Activated CD8-positive, alpha-beta T cell treated with anti-CD3 and anti-CD28 coated beads, Interleukin-2, amount 10 ng/mL, durations not matched to agents 7 days and 5 days (primary cell): Measurements from ENCODE around the gene ARFGEF2. TPM values are rescaled to one million over a fixed set of nuclear protein-coding genes. Genes with fewer than 3 reads are reported as not detected.

ENCODE experiments used
- ATAC-seq: fragments of 150-1000 bp; cut with Tn5 transposase; one replicate; pipeline ENCODE4 v1.10.0; 2021; ENCODE audit warnings: moderate library complexity
- CTCF ChIA-PET: fragments of 350-600 bp; sonication (Branson Sonifier 250); formaldehyde crosslinking; loops from one replicate; lab custom pipeline; 2021; ENCODE audit warnings: antibody characterized with exemption; lab: Charles Lee
- POLR2A ChIA-PET: fragments of 350-600 bp; sonication (Branson Sonifier 250); formaldehyde crosslinking; loops from one replicate; lab custom pipeline; 2021; ENCODE audit warnings: antibody characterized with exemption; lab: Charles Lee
- DNase-seq: peaks from one replicate; pipeline ENCODE4 v3.0.0-alpha.2; 2020
- H3K27ac Mint-ChIP-seq: one replicate; pipeline ENCODE4 v1.8.0; 2021; ENCODE audit warnings: mild to moderate bottlenecking, mixed read lengths
- H3K27me3 Mint-ChIP-seq: one replicate; pipeline ENCODE4 v1.8.0; 2021; ENCODE audit warnings: low read depth, mixed read lengths
- H3K36me3 Mint-ChIP-seq: one replicate; pipeline ENCODE4 v1.8.0; 2021; ENCODE audit warnings: low read depth, mixed read lengths
- H3K4me1 Mint-ChIP-seq: one replicate; pipeline ENCODE4 v1.8.0; 2021; ENCODE audit warnings: low read depth, mixed read lengths
- H3K4me3 Mint-ChIP-seq: one replicate; pipeline ENCODE4 v1.8.0; 2021; ENCODE audit warnings: mild to moderate bottlenecking, mixed read lengths
- H3K9me3 Mint-ChIP-seq: one replicate; pipeline ENCODE4 v1.8.0; 2022; ENCODE audit warnings: mixed read lengths; ENCODE audit not compliant: insufficient read depth
- total RNA-seq, 2 experiments: library from RNA; stranded (reverse); gene quantifications; one replicate each; pipeline ENCODE4 v1.2.3, GENCODE V29; 2021

The ARFGEF2 gene
- 10 to 100 TPM; 19.1 to 20.1 TPM for total RNA-seq

DNA sequence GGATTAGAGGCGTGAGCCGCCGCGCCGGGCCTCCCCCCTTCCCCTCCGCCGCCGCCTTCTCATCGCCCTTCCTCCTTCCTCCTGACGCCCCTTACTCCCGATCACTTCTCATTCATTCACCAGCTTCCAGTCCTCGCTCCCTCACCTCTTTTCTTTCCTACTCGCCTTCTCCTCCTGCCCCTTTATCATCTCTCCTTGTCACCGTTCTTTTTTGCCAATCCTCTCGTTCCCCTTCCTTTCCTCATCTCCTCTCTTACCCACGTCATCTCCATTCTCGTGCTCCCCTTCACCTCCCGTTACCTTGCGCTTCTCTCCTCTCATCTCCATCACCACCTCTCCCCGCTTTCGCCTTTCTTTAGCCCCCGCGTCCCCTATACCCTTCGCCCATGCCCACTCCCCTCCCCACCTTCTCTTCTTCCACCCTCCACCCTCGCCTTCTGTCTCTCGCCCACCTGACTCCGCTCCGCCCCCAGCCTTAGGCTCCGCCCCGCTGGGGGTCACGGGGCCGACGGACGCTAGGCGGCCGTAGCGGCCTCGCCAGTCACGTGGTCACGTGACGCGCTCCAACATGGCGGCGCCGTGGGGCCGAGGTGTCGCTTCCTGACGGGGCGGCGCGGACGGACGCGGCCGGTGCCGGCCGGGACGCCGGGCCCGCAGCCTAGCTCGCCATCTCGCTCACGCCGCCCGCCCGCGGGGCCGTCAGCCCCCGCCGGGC is at the start of gene ARFGEF2:
Gene ARFGEF2 (plus strand): TSS at position 544 of the 715 bp plus-strand sequence. CDS start 179 bp downstream, outside the sequence.
- H3K27ac Mint-ChIP-seq: peak within 1 kb of the TSS; percentile 93
- no peaks in the 10 kb centered on the region for H3K27me3 Mint-ChIP-seq
- POLR2A ChIA-PET: interaction anchor here (0.6 to 1.5 kb wide), 5 partner anchors 21 to 1615 kb away, joined by 3 to 8 read pairs (median 5); partner anchors contain the start of gene CSE1L
- ATAC-seq (peak; percentile 97), DNase-seq (peak; percentile 93)
- CTCF ChIA-PET: interaction anchor here (0.8 to 1.3 kb wide), 2 partner anchors 18 to 42 kb away, joined by 3 read pairs; no protein-coding TSS in a partner anchor
- H3K4me3 Mint-ChIP-seq: peak within 1 kb of the TSS; percentile 85
- no peaks in the 10 kb centered on the region for H3K9me3 Mint-ChIP-seq
- no peaks in the 10 kb centered on the region for H3K36me3 Mint-ChIP-seq
- H3K4me1 Mint-ChIP-seq: peaks cover 35% of the 10 kb centered on the region

DNA sequence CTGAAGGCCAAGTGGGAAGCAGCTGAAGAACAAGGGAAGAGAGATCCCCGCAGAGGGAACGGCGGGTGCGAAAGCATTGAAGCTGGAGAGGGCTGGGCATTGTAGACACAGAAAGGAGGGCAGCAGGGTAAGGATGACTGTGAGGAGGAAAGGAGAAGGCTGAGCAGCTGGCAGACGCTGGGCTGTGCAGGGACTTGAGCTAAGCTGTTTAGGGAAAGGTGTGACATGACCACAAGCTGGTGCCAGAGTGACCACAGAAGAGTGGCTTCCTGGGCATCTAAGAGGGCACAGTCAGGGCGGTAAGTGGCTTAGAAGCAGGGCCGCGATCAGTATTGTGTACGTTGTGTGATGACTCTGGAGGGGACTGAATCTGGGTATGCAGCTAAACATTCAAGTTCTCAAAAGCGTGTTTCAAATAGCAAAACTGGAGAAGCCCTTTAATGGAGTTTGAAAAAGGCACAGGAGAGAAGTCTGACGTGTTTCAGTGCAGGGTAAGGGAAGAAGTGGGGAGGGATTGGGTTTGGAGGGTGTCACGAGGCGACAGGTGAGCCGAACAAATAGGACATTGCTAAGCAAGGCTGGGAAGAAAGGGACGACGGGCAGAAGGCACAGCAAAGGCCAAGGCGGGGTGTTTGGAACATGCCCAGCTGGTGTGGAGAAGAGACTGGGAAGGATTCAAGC is 46.1 kb upstream of the ARFGEF2 start:
- ATAC-seq (no peak), DNase-seq (no peak)
- CTCF ChIA-PET: interaction anchor here (1.2 kb wide), 1 partner anchor 218 kb away, joined by 4 read pairs; no protein-coding TSS in a partner anchor
- Mint-ChIP-seq H3K36me3 (peaks cover 5% of the 10 kb centered on the region), H3K4me1 (peaks cover 35% of the 10 kb centered on the region), H3K4me3 (no peak overlapping the region), H3K27me3 (no peaks in the 10 kb centered on the region), H3K27ac (no peak overlapping the region), H3K9me3 (peaks cover 3% of the 10 kb centered on the region)
- POLR2A ChIA-PET: interaction anchor here (0.6 kb wide), 1 partner anchor 312 kb away, joined by 4 read pairs; no protein-coding TSS in a partner anchor

DNA sequence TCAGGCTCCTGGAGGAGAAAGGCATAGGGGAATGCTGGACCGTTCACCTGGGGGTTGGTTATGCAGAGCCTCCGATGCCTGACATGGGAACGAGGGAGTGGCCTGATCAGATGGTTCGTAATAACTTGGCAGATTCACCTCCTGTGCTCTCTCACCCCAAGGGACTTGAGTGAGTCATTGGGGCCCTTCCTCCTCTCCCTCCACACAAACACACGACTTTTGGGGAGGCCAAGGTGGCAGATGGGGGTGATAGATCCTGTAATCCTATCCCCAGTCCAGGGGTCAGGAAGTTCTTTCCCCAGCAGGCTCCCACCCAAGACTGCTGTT is 45.6 kb upstream of the ARFGEF2 start:
- Mint-ChIP-seq H3K4me1 (peaks cover 35% of the 10 kb centered on the region), H3K4me3 (no peak overlapping the region), H3K36me3 (peaks cover 5% of the 10 kb centered on the region), H3K9me3 (peaks cover 3% of the 10 kb centered on the region), H3K27ac (no peak overlapping the region), H3K27me3 (no peaks in the 10 kb centered on the region)
- ChIA-PET CTCF (interaction anchor here (0.8 to 1.2 kb wide), 2 partner anchors 218 to 243 kb away, joined by 3 to 4 read pairs; no protein-coding TSS in a partner anchor), POLR2A (no interaction called here)
- no peak for DNase-seq
- no peak for ATAC-seq

DNA sequence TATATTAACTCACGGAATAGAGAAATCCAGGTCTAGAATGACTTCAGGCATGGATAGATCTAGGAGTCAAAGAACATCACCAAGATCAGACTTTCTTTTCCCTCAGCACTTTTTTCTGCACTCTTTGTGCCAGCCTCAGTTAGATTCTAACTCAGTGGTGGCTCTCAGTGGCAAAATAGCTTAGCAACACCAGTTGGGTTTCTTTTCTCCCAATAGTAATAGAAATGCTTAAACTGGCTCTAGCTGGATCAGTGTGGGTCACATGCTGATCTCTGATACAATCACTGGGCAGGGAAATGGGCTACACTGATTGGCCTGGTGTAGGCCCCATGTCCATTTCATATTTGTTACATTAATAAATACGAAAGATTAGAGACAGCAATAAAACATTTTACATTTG is 44.2 kb upstream of the ARFGEF2 start:
- Mint-ChIP-seq H3K27me3 (no peaks in the 10 kb centered on the region), H3K27ac (no peak overlapping the region), H3K9me3 (peaks cover under 1% of the 10 kb centered on the region), H3K4me1 (peaks cover 32% of the 10 kb centered on the region), H3K4me3 (no peak overlapping the region), H3K36me3 (peaks cover 5% of the 10 kb centered on the region)
- no peak for DNase-seq
- POLR2A ChIA-PET: no interaction called here
- CTCF ChIA-PET: interaction anchor here (0.6 to 1.0 kb wide), 2 partner anchors 220 to 257 kb away, joined by 3 to 4 read pairs; no protein-coding TSS in a partner anchor
- no peak for ATAC-seq

DNA sequence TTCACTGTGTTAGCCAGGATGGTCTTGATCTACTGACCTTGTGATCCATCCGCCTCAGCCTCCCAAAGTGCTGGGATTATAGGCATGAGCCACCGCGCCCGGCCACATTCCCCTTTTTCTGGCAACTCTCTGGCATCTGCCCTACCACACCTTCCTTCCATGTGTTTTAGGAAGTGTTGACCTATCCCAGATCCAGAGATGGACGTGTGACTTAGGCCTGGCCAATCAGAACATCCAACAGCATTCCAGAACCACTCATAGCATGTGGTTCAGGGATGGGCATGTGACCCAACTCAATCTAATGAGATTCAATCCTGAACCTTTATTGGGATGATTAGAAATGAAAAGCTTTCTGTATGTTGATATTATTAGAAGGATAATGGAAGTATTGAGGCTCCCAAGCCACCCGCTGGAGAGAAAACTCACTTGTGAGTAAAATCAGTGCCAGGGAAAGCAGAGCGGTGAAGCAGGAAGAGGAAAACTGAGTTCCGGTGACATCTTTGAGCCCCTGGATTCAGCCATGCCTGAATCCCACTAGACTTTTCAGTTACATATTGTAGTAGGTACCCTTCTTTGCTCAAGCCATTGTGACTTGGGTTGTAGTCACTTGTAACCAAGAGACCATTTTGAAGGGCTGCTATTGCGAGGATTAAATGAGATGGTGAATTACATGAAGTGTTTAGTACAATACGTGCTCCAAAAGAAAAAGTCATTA is 42.8 kb upstream of the ARFGEF2 start:
- Mint-ChIP-seq H3K9me3 (no peaks in the 10 kb centered on the region), H3K27ac (no peak overlapping the region), H3K4me3 (no peak overlapping the region), H3K27me3 (no peaks in the 10 kb centered on the region), H3K4me1 (peaks cover 23% of the 10 kb centered on the region), H3K36me3 (no peaks in the 10 kb centered on the region)
- POLR2A ChIA-PET: no interaction called here
- DNase-seq (no peak), ATAC-seq (no peak)
- CTCF ChIA-PET: interaction anchor here (1.3 to 2.6 kb wide), 2 partner anchors 15 to 26 kb away, joined by 4 to 6 read pairs; no protein-coding TSS in a partner anchor

DNA sequence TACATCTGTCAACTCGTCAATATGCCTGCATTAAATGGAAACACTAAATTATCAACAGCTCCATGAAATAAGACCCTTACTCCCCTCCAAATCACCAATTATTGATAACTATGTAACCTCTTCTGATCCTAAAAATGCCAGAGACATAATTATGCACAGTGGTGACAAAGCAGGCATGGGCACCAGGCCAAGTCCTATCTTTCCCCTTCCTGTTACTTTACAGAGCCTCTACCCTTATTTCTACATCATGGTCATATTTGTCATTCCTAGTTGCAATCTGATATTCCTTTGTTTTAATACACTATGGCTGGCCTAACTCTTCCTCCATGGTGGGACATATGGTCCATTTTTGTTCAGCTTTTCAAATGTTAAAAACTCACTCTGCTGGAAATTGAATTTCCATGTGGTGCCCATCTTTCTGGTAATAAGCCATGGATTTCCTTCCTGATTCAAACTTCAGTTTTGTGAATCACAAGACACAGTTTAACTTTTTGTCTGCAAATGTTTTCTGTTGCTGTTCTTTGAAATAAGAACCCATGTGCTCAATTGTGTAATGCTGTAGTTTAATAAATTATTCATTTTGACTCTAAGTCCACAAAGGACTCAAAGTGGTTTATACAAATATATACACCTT is 41.8 kb upstream of the ARFGEF2 start:
- ATAC-seq (no peak), DNase-seq (no peak)
- Mint-ChIP-seq H3K9me3 (no peaks in the 10 kb centered on the region), H3K4me3 (no peak overlapping the region), H3K27ac (no peak overlapping the region), H3K27me3 (no peaks in the 10 kb centered on the region), H3K4me1 (peaks cover 12% of the 10 kb centered on the region), H3K36me3 (no peaks in the 10 kb centered on the region)
- ChIA-PET POLR2A (no interaction called here), CTCF (interaction anchor here (0.8 to 2.6 kb wide), 7 partner anchors 14 to 222 kb away, joined by 3 to 6 read pairs (median 4); no protein-coding TSS in a partner anchor)

DNA sequence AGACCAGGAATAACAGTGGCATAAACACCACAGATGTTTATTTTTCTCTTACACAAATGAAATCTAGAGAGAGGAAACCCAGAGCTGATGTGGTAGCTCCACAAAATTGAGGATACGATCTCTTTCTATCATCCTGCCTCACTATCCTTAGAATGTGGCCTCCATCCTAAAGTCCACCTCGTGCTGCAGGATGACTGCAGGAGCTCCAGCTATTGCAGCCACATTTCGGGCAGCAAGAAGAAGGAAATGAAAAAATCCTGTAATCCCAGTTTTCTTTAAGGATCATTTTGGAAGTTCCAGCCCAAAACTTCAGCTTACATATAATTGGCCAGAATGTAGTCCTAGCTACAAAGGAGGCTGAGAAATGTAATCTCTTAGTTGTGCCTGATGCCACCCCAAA is 41.2 kb upstream of the ARFGEF2 start:
- ChIA-PET CTCF (interaction anchor here (0.8 to 2.6 kb wide), 6 partner anchors 25 to 223 kb away, joined by 3 to 6 read pairs (median 4); no protein-coding TSS in a partner anchor), POLR2A (no interaction called here)
- ATAC-seq (no peak), DNase-seq (no peak)
- Mint-ChIP-seq H3K27me3 (no peaks in the 10 kb centered on the region), H3K4me3 (no peak overlapping the region), H3K27ac (no peak overlapping the region), H3K36me3 (no peaks in the 10 kb centered on the region), H3K9me3 (no peaks in the 10 kb centered on the region), H3K4me1 (peaks cover 6% of the 10 kb centered on the region)

DNA sequence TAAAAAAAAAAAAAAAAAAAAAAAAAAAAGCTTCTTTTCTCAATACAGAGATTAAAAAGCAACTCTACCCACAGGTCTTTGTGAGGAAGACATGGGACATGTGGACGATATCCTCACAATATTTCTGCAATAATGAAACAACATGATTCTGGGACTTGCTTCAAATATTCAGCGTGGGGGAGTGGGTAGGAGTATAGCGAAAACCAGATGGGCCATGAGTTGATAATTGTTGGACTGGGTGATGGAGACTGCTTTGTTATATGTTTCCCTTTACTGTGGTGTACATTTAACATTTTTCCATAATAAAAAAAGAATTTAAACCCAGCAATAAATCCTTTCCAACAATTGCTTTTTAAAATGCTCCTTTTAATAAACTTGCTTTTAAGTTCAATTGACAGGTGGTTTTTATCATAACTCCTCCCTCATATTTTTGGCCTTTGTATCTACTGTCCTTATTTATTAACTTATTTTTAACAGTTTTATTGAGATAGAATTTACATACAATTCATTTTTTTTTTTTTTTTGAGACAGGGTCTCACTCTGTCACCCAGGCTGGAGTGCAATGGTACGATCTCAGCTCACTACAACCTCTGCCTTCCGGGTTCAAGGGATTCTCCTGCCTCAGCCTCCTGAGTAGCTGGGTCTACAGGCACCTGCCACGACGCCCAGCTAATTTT is 40.4 kb upstream of the ARFGEF2 start:
- no peaks in the 10 kb centered on the region for H3K9me3 Mint-ChIP-seq
- ChIA-PET POLR2A (no interaction called here), CTCF (interaction anchor here (0.6 to 2.6 kb wide), 4 partner anchors 24 to 1204 kb away, joined by 3 to 6 read pairs (median 4); no protein-coding TSS in a partner anchor)
- DNase-seq: no peak
- no peak overlapping the region for H3K4me3 Mint-ChIP-seq
- H3K27ac Mint-ChIP-seq: no peak overlapping the region
- H3K4me1 Mint-ChIP-seq: no peaks in the 10 kb centered on the region
- peaks cover 5% of the 10 kb centered on the region for H3K27me3 Mint-ChIP-seq
- H3K36me3 Mint-ChIP-seq: no peaks in the 10 kb centered on the region
- ATAC-seq: no peak

DNA sequence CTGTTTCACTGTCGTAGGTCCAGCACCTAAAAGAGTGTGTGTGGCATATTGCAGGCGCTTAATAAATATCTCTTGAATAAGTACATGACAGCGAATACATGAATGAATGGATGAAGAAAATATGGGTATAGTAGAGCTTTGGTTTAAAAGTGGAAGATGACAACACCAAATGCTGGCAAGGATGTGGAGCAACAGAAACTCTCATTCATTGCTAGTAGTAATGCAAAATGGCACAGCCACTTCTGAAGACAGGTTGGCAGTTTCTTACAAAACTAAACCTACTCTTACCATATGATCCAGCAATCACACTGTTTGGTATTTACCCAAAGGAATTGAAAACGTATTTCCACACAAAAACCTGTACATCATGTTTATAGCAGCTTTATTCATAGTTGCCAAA is 36.3 kb upstream of the ARFGEF2 start:
- Mint-ChIP-seq H3K27ac (no peak overlapping the region), H3K4me3 (no peak overlapping the region), H3K36me3 (no peaks in the 10 kb centered on the region), H3K9me3 (no peaks in the 10 kb centered on the region), H3K4me1 (no peaks in the 10 kb centered on the region), H3K27me3 (peaks cover 14% of the 10 kb centered on the region)
- ChIA-PET POLR2A (no interaction called here), CTCF (interaction anchor here (0.7 kb wide), 1 partner anchor 20 kb away, joined by 5 read pairs; no protein-coding TSS in a partner anchor)
- ATAC-seq: no peak
- no peak for DNase-seq

DNA sequence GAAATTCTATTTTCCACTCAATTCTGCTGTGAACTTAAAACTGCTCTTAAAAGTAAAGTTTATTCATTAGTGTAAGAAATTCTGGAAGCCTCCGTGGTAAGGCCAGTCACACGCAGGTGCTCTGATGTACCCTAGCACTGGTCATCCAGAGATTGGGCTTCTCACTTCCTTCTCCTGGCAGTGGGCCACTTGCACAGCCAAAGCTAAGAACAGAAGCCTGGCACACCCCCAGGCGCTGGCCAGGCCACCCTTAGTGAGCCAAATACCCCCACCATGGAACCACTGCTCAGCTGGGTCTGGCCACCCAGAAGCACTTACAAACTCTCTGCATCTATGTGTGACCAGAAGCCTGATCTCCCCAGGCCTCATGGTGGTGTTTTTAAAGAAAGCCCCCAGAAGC is 35.3 kb upstream of the ARFGEF2 start:
- Mint-ChIP-seq H3K9me3 (no peaks in the 10 kb centered on the region), H3K4me3 (no peak overlapping the region)

More for the DNA sequence above, 35.3 kb upstream of the ARFGEF2 start:
- no peaks in the 10 kb centered on the region for H3K36me3 Mint-ChIP-seq
- no peak overlapping the region for H3K27ac Mint-ChIP-seq
- no peak for ATAC-seq
- POLR2A ChIA-PET: no interaction called here
- DNase-seq: no peak
- CTCF ChIA-PET: interaction anchor here (1.0 to 1.2 kb wide), 2 partner anchors 229 to 266 kb away, joined by 3 read pairs; no protein-coding TSS in a partner anchor
- no peaks in the 10 kb centered on the region for H3K4me1 Mint-ChIP-seq
- H3K27me3 Mint-ChIP-seq: peaks cover 21% of the 10 kb centered on the region
